OCI-LY3 (cell line): ENCODE measurements around the gene CACNB4.
"Not testable (repeated sequence)": the region's sequence is repeated elsewhere in the genome, so short reads cannot be mapped to it uniquely, and the experiment has no call there.

ENCODE experiments used
- H2AFZ ChIP-seq: fragments of 200-600, 300-600 bp; shearing (Covaris generic); 2 replicates; pipeline ENCODE4 v1.6.0; 2014; ENCODE audit warnings: antibody characterized with exemption, low read depth, low read length
- H3K27ac ChIP-seq: fragments of 200-600, 300-600 bp; sonication (generic); 2 replicates; pipeline ENCODE4 v1.5.1; 2014; ENCODE audit warnings: mild to moderate bottlenecking, low read length, moderate library complexity, mixed read lengths
- H3K27me3 ChIP-seq: fragments of 200-600, 300-600 bp; sonication (generic); 2 replicates; pipeline ENCODE4 v1.6.1; 2014; ENCODE audit warnings: low read depth, low read length, mixed read lengths
- H3K36me3 ChIP-seq: fragments of 200-600, 300-600 bp; sonication (generic); replicated peaks from 2 replicates; pipeline ENCODE3; 2014; ENCODE audit warnings: low read depth, low read length, mixed read lengths
- H3K4me1 ChIP-seq: fragments of 300-600, 200-600 bp; sonication (generic); 2 replicates; pipeline ENCODE4 v1.6.1; 2014; ENCODE audit warnings: low read length, mixed read lengths
- H3K4me2 ChIP-seq: fragments of 200-600, 300-600 bp; sonication (generic); 2 replicates; pipeline ENCODE4 v1.6.1; 2014; ENCODE audit warnings: low read length, mixed read lengths
- H3K4me3 ChIP-seq: fragments of 300-600, 200-600 bp; sonication (generic); 2 replicates; pipeline ENCODE4 v1.5.1; 2014; ENCODE audit warnings: antibody characterized with exemption, mild to moderate bottlenecking, low read length, moderate library complexity
- H3K79me2 ChIP-seq: fragments of 300-600, 200-600 bp; shearing (Covaris generic); 2 replicates; pipeline ENCODE4 v1.6.1; 2014; ENCODE audit warnings: mild to moderate bottlenecking, low read length, mixed read lengths
- H3K9ac ChIP-seq: fragments of 300-600, 200-600 bp; shearing (Covaris generic); 2 replicates; pipeline ENCODE4 v1.6.0; 2014; ENCODE audit warnings: mild to moderate bottlenecking, low read length, moderate library complexity
- H3K9me3 ChIP-seq: fragments of 200-600, 300-600 bp; shearing (Covaris generic); 2 replicates; pipeline ENCODE4 v1.6.1; 2014; ENCODE audit warnings: low read length, mixed read lengths; ENCODE audit not compliant: insufficient read depth
- H4K20me1 ChIP-seq: fragments of 200-600, 300-600 bp; sonication (generic); 2 replicates; pipeline ENCODE4 v1.6.1; 2016; ENCODE audit warnings: low read length, mixed read lengths; ENCODE audit not compliant: insufficient read depth
- EZH2phosphoT487 ChIP-seq: fragments of 200-600 bp; shearing (Covaris generic); IDR thresholded peaks from 2 replicates; pipeline ENCODE4 v1.6.1; 2018; ENCODE audit warnings: antibody characterized with exemption, mixed run types, low read depth
- TF ChIP-seq, protein P1 (sequence below): fragments of 200-600, 300-600 bp; sonication (generic); IDR thresholded peaks from 2 replicates; pipeline ENCODE4 v1.5.1; 2014; ENCODE audit warnings: antibody characterized with exemption, low read length, low read depth

CACNB4 gene

DNA sequence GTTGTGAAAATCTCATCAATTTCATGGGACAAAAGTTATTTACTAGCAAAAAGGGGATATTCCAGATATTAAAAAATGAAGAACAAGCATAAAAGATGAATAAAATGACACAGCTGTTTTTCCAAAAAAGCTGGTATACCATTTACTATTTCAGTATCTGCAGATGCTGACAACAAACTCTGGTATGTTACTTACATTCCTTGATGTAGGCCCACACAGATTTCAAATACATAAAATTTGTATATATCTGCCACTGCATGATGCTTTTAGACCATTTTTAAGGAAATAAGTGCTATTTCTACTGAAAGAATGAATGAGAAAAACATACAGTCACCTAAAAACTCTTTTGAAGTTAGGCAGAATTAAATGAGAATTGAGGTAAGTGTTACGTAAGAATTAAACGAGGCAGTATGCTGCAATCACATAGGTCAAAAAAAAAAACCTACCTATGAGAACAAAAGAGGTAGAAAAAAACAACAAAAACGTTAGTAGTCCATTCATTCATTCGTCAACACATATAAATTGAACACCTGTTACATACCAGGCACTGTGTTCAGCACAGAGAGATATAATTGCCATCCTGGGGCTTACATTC lies 303.1 kb downstream of the CACNB4 start:
- Histone ChIP-seq H3K4me1 (no peaks in the 10 kb centered on the region), H3K79me2 (no peaks in the 10 kb centered on the region), H3K4me3 (no peak overlapping the region), H3K9me3 (no peaks in the 10 kb centered on the region), H3K27ac (no peak overlapping the region), H3K4me2 (no peak overlapping the region), H2AFZ (no peak overlapping the region), H3K9ac (no peak overlapping the region), H4K20me1 (no peaks in the 10 kb centered on the region), H3K27me3 (no peaks in the 10 kb centered on the region), H3K36me3 (peaks cover 14% of the 10 kb centered on the region)
- TF ChIP-seq EZH2phosphoT487 = no peak
- TF ChIP-seq, protein P1, sequence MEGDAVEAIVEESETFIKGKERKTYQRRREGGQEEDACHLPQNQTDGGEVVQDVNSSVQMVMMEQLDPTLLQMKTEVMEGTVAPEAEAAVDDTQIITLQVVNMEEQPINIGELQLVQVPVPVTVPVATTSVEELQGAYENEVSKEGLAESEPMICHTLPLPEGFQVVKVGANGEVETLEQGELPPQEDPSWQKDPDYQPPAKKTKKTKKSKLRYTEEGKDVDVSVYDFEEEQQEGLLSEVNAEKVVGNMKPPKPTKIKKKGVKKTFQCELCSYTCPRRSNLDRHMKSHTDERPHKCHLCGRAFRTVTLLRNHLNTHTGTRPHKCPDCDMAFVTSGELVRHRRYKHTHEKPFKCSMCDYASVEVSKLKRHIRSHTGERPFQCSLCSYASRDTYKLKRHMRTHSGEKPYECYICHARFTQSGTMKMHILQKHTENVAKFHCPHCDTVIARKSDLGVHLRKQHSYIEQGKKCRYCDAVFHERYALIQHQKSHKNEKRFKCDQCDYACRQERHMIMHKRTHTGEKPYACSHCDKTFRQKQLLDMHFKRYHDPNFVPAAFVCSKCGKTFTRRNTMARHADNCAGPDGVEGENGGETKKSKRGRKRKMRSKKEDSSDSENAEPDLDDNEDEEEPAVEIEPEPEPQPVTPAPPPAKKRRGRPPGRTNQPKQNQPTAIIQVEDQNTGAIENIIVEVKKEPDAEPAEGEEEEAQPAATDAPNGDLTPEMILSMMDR = no peak

GRCh38 chr2:151794422-151794821 lies 304.4 kb downstream of the CACNB4 start:
- not testable (repeated sequence) for H2AFZ ChIP-seq, H3K4me2 ChIP-seq, H3K9ac ChIP-seq

DNA sequence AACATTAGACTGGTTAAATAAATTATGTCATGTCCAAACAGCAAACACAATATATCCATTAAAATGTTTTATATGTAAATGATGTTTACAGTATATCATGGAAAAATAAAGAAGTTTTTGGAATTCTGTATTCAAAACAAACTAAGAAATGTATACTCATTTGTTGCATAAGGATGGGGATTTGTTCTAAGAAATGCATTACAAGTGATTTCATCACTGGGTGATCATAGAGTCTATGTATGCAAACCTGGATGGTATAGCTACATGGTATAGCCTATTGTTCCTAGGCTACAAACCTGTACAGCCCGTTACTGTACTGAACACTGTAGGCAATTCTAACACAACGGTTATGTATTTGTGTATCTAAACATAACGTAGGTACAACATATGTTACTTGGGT lies 305.7 kb downstream of the CACNB4 start:
- no peaks in the 10 kb centered on the region for H3K4me1 ChIP-seq
- peaks cover 14% of the 10 kb centered on the region for H3K36me3 ChIP-seq
- no peak overlapping the region for H3K4me3 ChIP-seq
- no peak for TF ChIP-seq EZH2phosphoT487
- TF ChIP-seq, protein P1 = no peak
- H3K9me3 ChIP-seq = no peaks in the 10 kb centered on the region
- H3K27me3 ChIP-seq = no peaks in the 10 kb centered on the region
- no peaks in the 10 kb centered on the region for H4K20me1 ChIP-seq
- no peak overlapping the region for H3K4me2 ChIP-seq
- no peak overlapping the region for H2AFZ ChIP-seq
- H3K27ac ChIP-seq = no peak overlapping the region
- H3K79me2 ChIP-seq = no peaks in the 10 kb centered on the region
- no peak overlapping the region for H3K9ac ChIP-seq

More at GRCh38 chr2:151794422-151794821, 304.4 kb downstream of the CACNB4 start:
- H3K27me3 ChIP-seq, H4K20me1 ChIP-seq, H3K27ac ChIP-seq, H3K4me1 ChIP-seq, H3K79me2 ChIP-seq, H3K4me3 ChIP-seq, H3K9me3 ChIP-seq: not testable (repeated sequence)
- H3K36me3 ChIP-seq = peaks cover 14% of the 10 kb centered on the region

GRCh38 chr2:151792589-151792988 lies 306.3 kb downstream of the CACNB4 start:
- Histone ChIP-seq H3K4me1 (no peaks in the 10 kb centered on the region), H4K20me1 (no peaks in the 10 kb centered on the region), H2AFZ (no peak overlapping the region), H3K36me3 (peaks cover 14% of the 10 kb centered on the region), H3K4me3 (no peak overlapping the region), H3K79me2 (no peaks in the 10 kb centered on the region), H3K9me3 (no peaks in the 10 kb centered on the region), H3K27me3 (no peaks in the 10 kb centered on the region), H3K27ac (no peak overlapping the region), H3K4me2 (no peak overlapping the region), H3K9ac (no peak overlapping the region)
- TF ChIP-seq, protein P1 = no peak
- no peak for TF ChIP-seq EZH2phosphoT487

GRCh38 chr2:151791545-151791944 lies 307.3 kb downstream of the CACNB4 start:
- Histone ChIP-seq H3K79me2 (no peaks in the 10 kb centered on the region), H4K20me1 (no peaks in the 10 kb centered on the region), H3K9me3 (no peaks in the 10 kb centered on the region), H3K4me3 (no peak overlapping the region), H3K27ac (no peak overlapping the region), H3K4me1 (no peaks in the 10 kb centered on the region), H3K4me2 (no peak overlapping the region), H3K36me3 (peaks cover 14% of the 10 kb centered on the region), H2AFZ (no peak overlapping the region), H3K27me3 (no peaks in the 10 kb centered on the region), H3K9ac (no peak overlapping the region)
- TF ChIP-seq, protein P1 = no peak
- no peak for TF ChIP-seq EZH2phosphoT487
